IMR-90 (cell line): ENCODE measurements around the gene PTGDS.

Experiments used
- CEBPB ChIP-seq: IDR thresholded peaks from 2 replicates; pipeline ENCODE4 v1.6.1; 2012; ENCODE audit warnings: low read depth, low read length, improper control_type of control experiment
- CTCF ChIP-seq: conservative IDR thresholded peaks from 2 replicates; pipeline ENCODE4 v1.5.1; 2012; ENCODE audit warnings: mild to moderate bottlenecking, low read depth, low read length, improper control_type of control experiment
- POLR2A ChIP-seq: IDR thresholded peaks from 2 replicates; pipeline ENCODE4 v1.6.1; 2012; ENCODE audit warnings: mild to moderate bottlenecking, low read depth, low read length

DNA sequence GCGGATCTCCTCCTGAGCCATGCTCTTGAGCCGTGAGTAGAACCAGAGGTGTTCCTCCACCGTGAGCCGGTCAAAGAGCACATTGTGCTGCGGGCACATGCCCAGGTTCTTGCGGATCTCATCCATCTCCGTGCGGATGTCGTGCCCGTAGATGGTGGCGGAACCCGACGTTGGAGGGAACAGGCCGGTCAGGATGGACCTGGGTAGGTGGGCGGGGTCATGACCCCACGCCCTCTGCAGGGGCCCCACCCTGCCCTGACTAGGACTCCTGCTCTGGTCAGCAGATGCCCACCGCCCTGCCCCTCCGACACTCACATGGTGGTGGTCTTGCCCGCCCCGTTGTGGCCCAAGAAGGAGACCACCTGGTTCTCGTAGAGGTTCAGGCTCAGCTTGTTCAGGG, 38.7 kb downstream of the PTGDS start:
- TF ChIP-seq CTCF (no peak), POLR2A (no peak), CEBPB (no peak)
